Natural killer cell treated with Interleukin-12 subunit alpha and Interleukin-12 subunit beta and Interleukin-15 and Interleukin-18, amount 100 ng/mL, for 72 hours (primary cell): ENCODE results near the gene RUSC2. TPM values are rescaled to one million over a fixed set of nuclear protein-coding genes. Genes with fewer than 3 reads are reported as not detected.
"Not testable (repeated sequence)": the region's sequence is repeated elsewhere in the genome, so short reads cannot be mapped to it uniquely, and the experiment has no call there.

ENCODE experiments used
- ATAC-seq, 2 donors: fragments of 150-1000 bp; cut with Tn5 transposase in 1 of 2; sonication (Bioruptor Pico), chemical (Tn5 transposase) in 1 of 2; 2 replicates each; pipeline ENCODE4 v1.10.0; 2021
- DNase-seq: peaks from one replicate; pipeline ENCODE4 v3.0.0; 2022; ENCODE audit warnings: low spot score
- H3K27ac Mint-ChIP-seq, 2 donors: 1 replicate in 1 of 2; 2 replicates in 1 of 2; pipeline ENCODE4 v1.8.0; 2022; ENCODE audit warnings: mixed read lengths in 2 of 2, mild to moderate bottlenecking in 1 of 2, moderate library complexity in 1 of 2
- H3K27me3 Mint-ChIP-seq, 2 donors: 1 replicate in 1 of 2; 2 replicates in 1 of 2; pipeline ENCODE4 v1.8.0; 2022; ENCODE audit warnings: mixed read lengths in 2 of 2
- H3K36me3 Mint-ChIP-seq: one replicate; pipeline ENCODE4 v1.8.0; 2022; ENCODE audit warnings: mixed read lengths
- H3K4me1 Mint-ChIP-seq, 2 donors: 1 replicate in 1 of 2; 2 replicates in 1 of 2; pipeline ENCODE4 v1.8.0; 2022; ENCODE audit warnings: low read depth in 2 of 2, mixed read lengths in 2 of 2, mild to moderate bottlenecking in 1 of 2
- H3K4me3 Mint-ChIP-seq: one replicate; pipeline ENCODE4 v1.8.0; 2022; ENCODE audit warnings: mixed read lengths
- H3K9me3 Mint-ChIP-seq: 2 replicates; pipeline ENCODE4 v1.8.0; 2022; ENCODE audit warnings: mixed read lengths
- total RNA-seq, 2 donors: library from RNA; stranded (reverse); gene quantifications; one replicate each; pipeline ENCODE4 v1.2.3, GENCODE V29; 2022

The RUSC2 gene
- total RNA-seq, 2 donors from 2014 or later = 5.6 to 8.3 TPM

DNA sequence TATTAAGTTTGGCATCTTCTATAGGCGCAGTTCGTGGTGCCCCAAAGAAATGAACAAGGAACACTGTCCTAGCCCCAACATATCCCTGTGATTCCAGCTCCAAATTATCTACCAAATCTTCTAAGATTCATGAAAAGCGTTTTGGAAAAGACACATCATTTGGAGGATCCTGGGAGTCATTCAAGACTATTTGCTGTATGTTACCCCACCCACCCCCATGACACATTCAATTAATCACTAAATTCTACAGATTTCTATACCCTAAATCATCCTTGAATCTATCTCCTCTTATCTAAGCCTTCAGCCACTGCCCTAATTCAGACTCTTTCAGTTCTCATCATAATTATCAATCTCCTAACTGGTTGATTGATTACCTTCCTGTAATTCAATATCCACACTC is 5.5 kb upstream of the RUSC2 start:
- Mint-ChIP-seq H3K27ac (no peak overlapping the region), H3K27me3 (peaks cover 0 to 6% of the 10 kb centered on the region in 2 donors), H3K4me3 (no peak overlapping the region), H3K9me3 (no peaks in the 10 kb centered on the region), H3K36me3 (no peaks in the 10 kb centered on the region), H3K4me1 (peaks cover 4 to 5% of the 10 kb centered on the region in 2 donors)
- DNase-seq (no peak), ATAC-seq (no peak)

DNA sequence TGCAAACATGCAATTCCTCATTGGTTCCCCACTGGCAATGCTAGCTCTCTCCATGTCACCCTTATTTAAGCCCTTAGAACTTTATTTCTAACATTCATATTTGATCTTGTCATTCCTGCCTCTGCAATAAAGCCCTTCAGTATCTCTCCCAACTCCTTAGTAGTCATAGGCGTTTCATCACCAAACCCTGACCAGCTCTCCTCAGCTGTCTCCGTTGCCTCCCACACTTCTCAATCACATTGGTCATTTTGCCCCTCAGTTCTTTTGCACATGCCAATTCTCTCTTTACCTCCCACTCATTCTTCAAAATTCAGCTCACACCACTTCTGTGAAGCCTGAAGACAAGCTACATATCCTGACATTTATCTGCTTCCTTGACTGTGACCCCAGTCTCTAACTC is 2.8 kb upstream of the RUSC2 start:
- no peak overlapping the region for H3K4me3 Mint-ChIP-seq
- peaks cover 20 to 23% of the 10 kb centered on the region in 2 donors for H3K4me1 Mint-ChIP-seq
- no peak for DNase-seq
- peaks cover 0 to 3% of the 10 kb centered on the region in 2 donors for H3K27me3 Mint-ChIP-seq
- H3K9me3 Mint-ChIP-seq = no peaks in the 10 kb centered on the region
- no peak for ATAC-seq
- H3K27ac Mint-ChIP-seq = no peak overlapping the region
- no peaks in the 10 kb centered on the region for H3K36me3 Mint-ChIP-seq

DNA sequence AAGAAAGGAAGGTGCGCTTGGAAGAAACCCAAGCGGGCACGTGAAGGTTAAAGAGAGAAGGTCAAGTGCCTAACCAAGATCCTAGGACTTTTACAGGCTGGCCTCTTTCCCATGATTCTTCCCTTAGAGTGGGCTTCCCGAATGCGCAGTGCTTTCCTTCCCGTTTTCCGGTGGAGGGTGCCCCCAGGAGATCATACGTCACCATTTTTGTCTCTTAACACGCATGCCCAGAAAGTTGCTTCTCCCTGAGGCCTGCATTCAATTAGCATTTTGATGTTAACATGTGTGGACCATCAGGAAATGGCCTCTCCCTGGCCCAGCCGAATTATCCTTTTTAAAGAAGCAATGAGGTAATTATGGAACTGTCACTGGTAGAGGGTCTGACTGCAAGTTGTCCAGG is 1.9 kb upstream of the RUSC2 start:
- H3K4me1 Mint-ChIP-seq = peaks cover 26 to 32% of the 10 kb centered on the region in 2 donors
- ATAC-seq = no peak
- H3K9me3 Mint-ChIP-seq = no peaks in the 10 kb centered on the region
- peaks cover 0 to 3% of the 10 kb centered on the region in 2 donors for H3K27me3 Mint-ChIP-seq
- H3K36me3 Mint-ChIP-seq = no peaks in the 10 kb centered on the region
- no peak for DNase-seq
- no peak overlapping the region for H3K27ac Mint-ChIP-seq
- no peak overlapping the region for H3K4me3 Mint-ChIP-seq

DNA sequence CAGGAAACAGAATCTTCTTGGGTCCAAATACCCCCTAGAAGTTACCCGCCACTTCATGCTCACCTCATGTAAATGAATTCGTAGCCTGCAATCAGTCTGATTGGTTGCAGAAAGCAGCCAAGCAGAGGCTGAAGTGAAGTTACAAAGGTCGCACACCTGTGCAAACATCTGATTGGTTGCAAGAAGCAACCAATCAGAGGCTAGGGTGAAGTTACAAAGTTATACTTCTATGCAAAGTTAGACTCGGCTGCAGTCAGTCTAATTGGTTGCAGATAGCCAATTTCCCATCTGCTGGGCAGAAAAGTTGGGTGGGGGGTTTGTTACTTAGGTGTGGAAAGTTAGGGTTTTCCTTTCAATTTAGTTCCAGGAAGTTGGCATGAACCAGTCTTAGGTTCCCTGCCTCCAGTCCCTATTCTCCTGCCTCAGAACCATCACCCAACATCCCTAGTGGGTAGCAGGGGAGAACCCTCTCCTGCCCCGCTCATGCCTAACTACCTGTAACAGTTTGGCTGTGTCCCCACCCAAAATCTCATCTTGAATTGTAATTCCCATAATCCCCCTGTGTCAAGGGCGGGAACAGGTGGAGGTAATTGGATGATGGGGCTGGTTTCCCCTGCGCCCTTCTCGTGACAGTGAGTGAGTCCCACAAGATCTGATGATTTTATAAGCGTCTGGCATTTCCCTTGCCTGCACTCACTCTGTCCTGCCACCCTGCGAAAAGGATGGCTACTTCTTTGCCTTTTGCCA is 1.2 kb upstream of the RUSC2 start:
- H3K4me3 Mint-ChIP-seq = peak overlapping the region; percentile 51
- H3K9me3 Mint-ChIP-seq = no peaks in the 10 kb centered on the region
- peaks cover 27 to 32% of the 10 kb centered on the region in 2 donors for H3K4me1 Mint-ChIP-seq
- H3K36me3 Mint-ChIP-seq = no peaks in the 10 kb centered on the region
- DNase-seq (no peak), ATAC-seq (no peak)
- H3K27me3 Mint-ChIP-seq = peaks cover 0 to 3% of the 10 kb centered on the region in 2 donors
- peak overlapping the region in 1 of 2 donors; percentile 16 for H3K27ac Mint-ChIP-seq

DNA sequence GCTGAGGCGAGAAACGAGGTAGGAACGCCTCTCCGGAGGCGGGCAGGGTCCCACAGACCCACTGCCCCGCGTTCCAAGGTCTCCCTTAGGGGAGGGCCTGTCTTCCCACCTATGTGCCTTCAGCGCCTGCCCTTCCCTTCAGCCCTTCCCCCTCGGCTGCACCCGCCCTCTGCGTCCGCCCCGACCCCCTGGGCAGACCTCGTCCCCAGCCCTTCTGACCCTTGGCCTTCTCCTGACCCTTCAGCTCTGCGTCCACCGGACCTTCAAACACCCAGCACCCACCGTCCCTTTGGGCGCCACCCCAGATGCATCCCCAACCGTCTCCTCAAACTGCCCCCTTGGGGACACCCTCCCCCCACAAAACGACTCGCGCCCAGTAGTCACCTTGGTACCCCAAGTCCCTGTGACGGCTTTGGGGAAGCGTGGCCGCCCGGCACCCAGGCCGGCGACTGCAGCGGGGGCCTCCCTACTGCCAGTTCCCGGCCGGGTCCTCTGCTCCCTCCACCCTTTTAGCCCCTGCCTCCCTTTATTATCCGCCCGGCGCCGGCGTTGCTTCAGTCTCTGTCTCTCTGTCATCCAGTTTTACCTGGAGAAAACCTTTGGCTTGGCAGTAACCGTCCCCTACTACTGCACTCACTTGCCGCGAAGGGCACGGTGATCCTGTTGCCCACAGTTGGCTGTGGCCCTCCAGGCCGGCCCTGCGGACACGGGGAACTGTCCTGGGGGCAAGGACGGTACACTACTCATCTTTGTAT is 421 bp downstream of the RUSC2 start:
- H3K9me3 Mint-ChIP-seq = no peaks in the 10 kb centered on the region
- H3K27me3 Mint-ChIP-seq = peaks cover 0 to 3% of the 10 kb centered on the region in 2 donors
- DNase-seq (no peak), ATAC-seq (no peak)
- peaks cover 29 to 34% of the 10 kb centered on the region in 2 donors for H3K4me1 Mint-ChIP-seq
- H3K36me3 Mint-ChIP-seq = no peaks in the 10 kb centered on the region
- peak overlapping the region; percentile 87 for H3K4me3 Mint-ChIP-seq
- H3K27ac Mint-ChIP-seq = peak overlapping the region; percentile 56 to 83

- H3K27me3 Mint-ChIP-seq = peaks cover 0 to 3% of the 10 kb centered on the region in 2 donors
- H3K27ac Mint-ChIP-seq = peak overlapping the region; percentile 56 to 83
- H3K4me3 Mint-ChIP-seq = peak overlapping the region; percentile 87
- DNase-seq = no peak
- no peaks in the 10 kb centered on the region for H3K9me3 Mint-ChIP-seq
- no peak for ATAC-seq
- peaks cover 31 to 35% of the 10 kb centered on the region in 2 donors for H3K4me1 Mint-ChIP-seq
- no peaks in the 10 kb centered on the region for H3K36me3 Mint-ChIP-seq
Measured at GRCh38 chr9:35490910-35491465, 1.1 kb downstream of the RUSC2 start.

DNA sequence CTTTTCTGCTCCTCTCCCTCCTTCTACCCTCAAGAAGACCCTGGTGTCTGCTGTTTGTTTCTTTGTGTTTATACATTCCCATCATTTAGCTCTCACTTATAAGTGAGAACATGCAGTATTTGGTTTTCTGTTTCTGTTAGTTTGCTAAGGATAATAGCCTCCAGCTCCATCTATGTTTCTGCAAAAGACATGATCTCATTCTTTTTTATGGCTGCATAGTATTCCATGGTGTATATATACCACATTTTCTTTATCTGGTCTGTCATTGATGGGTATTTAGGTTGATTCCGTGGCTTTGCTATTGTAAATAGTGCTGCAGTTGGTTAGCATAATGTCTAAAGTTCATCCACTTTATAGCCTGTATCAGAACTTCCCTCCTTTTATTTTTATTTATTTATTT is 3.2 kb downstream of the RUSC2 start:
- not testable (repeated sequence) for H3K9me3 Mint-ChIP-seq
- H3K27ac Mint-ChIP-seq = peak overlapping the region in 1 of 2 donors; percentile 56

DNA sequence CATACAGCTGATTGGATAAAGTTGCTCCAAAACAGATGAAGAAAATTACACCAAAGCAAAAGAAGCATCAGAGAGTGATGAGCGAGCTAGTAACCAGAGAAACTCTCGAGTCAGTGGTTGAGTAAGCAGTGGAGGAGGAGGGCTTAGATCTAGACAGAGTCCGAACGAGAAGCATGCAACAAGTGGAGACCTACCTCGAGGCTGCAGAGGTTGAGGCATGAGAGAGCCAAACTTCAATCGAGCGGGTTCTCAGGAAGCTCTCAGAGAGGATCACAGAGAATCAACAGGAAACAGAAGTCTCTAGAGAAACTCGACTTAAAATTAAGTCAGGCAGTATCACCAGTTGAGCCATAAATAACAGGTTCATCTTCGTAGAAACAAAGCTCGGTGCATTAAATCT is 6.1 kb downstream of the RUSC2 start:
- no peak overlapping the region for H3K4me3 Mint-ChIP-seq
- H3K4me1 Mint-ChIP-seq = peaks cover 27 to 29% of the 10 kb centered on the region in 2 donors
- peaks cover 3% of the 10 kb centered on the region for H3K9me3 Mint-ChIP-seq
- no peak for ATAC-seq
- no peak overlapping the region for H3K27ac Mint-ChIP-seq
- H3K36me3 Mint-ChIP-seq = peaks cover 6% of the 10 kb centered on the region
- DNase-seq = no peak
- no peaks in the 10 kb centered on the region for H3K27me3 Mint-ChIP-seq

More for the DNA sequence above, 3.2 kb downstream of the RUSC2 start:
- peaks cover 33 to 35% of the 10 kb centered on the region in 2 donors for H3K4me1 Mint-ChIP-seq
- not testable (repeated sequence) for H3K27me3 Mint-ChIP-seq, H3K36me3 Mint-ChIP-seq, ATAC-seq, DNase-seq, H3K4me3 Mint-ChIP-seq

DNA sequence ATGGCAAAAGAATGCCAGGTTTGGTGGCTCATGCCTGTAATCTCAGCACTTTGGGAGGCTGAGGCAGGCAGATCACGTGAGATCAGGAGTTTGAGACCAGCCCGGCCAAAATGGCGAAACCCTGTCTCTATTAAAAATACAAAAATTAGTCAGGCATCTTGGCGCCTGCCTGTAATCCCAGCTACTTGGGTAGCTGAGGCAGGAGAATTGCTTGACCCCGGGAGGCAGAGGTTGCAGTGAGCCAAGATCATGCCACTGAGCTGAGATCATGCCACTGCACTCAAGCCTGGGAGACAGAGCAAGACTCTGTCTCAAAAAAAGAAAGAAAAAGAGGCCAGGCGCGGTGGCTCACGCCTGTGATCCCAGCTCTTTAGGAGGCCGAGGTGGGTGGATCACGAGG is 8.3 kb downstream of the RUSC2 start:
- not testable (repeated sequence) for ATAC-seq, DNase-seq, H3K27ac Mint-ChIP-seq, H3K36me3 Mint-ChIP-seq, H3K27me3 Mint-ChIP-seq, H3K9me3 Mint-ChIP-seq, H3K4me3 Mint-ChIP-seq
- peaks cover 10 to 14% of the 10 kb centered on the region in 2 donors for H3K4me1 Mint-ChIP-seq

DNA sequence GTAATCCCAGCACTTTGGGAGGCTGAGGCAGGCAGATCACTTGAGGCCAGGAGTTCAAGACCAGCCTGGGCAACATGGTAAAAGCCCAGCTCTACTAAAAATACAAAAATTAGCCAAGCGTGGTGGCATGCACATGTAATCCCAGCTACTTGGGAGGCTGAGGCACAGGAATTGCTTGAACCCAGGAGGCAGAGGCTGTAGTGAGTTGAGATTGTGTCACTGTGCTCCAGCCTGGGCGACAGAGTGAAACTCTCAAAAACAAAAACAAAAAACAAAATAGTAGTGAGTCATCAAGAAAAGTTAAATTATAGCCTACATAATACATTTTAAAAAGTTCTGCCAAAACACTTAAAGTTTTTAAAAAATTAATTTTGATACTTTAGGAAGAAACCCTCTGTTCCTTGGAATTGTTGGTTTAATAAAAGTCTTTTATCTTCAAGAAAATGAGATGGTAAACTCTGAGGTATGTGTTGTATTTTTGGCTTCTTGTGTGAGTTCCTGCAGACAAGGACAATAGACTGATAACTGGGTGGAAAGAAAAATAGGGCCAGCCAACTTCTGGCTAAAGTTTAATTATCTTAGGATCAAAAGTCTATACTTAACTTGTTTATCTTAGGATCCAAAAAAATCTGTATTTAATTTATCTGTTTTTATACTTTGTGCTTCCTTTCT is 9.3 kb downstream of the RUSC2 start:
- Mint-ChIP-seq H3K9me3 (peaks cover 3% of the 10 kb centered on the region), H3K27me3 (no peaks in the 10 kb centered on the region), H3K27ac (no peak overlapping the region), H3K4me3 (no peak overlapping the region), H3K4me1 (peaks cover 10 to 14% of the 10 kb centered on the region in 2 donors), H3K36me3 (peaks cover 6% of the 10 kb centered on the region)
- ATAC-seq = no peak
- DNase-seq = no peak

DNA sequence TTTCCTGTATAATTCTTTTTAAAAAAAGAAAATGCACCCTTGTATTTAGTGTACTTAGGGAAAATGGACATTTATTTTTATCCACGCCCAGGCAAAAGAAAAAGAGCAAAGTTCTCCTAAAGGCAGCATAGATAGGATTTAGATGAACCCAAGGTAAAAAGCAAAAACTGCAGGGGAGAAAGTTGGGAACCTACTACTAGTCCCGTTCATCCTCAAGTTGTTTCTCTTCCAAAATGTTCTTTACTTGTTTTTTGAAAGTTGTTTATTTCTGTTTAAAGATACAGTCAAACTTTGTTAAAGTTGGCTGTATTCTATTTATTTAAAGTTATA is 9.8 kb downstream of the RUSC2 start:
- peak overlapping the region in 1 of 2 donors; percentile 0 for H3K27ac Mint-ChIP-seq

GRCh38 chr9:35500130-35500748 is 10.3 kb downstream of the RUSC2 start:
- ATAC-seq = peak in 1 of 2 donors; percentile 69
- Mint-ChIP-seq H3K36me3 (peaks cover 6% of the 10 kb centered on the region), H3K9me3 (peaks cover 3% of the 10 kb centered on the region), H3K27me3 (no peaks in the 10 kb centered on the region), H3K4me3 (peak overlapping the region; percentile 9), H3K4me1 (peaks cover 9 to 13% of the 10 kb centered on the region in 2 donors), H3K27ac (peak overlapping the region in 1 of 2 donors; percentile 0)
- DNase-seq = no peak

More for the DNA sequence above, 9.8 kb downstream of the RUSC2 start:
- Mint-ChIP-seq H3K4me1 (peaks cover 10 to 14% of the 10 kb centered on the region in 2 donors), H3K36me3 (peaks cover 6% of the 10 kb centered on the region), H3K27me3 (no peaks in the 10 kb centered on the region), H3K4me3 (peak overlapping the region; percentile 9), H3K9me3 (peaks cover 3% of the 10 kb centered on the region)
- no peak for ATAC-seq
- no peak for DNase-seq

- Mint-ChIP-seq H3K9me3 (peaks cover 3% of the 10 kb centered on the region), H3K4me3 (no peak overlapping the region), H3K27me3 (no peaks in the 10 kb centered on the region), H3K4me1 (peaks cover 6 to 11% of the 10 kb centered on the region in 2 donors), H3K27ac (no peak overlapping the region), H3K36me3 (peaks cover 6% of the 10 kb centered on the region)
- no peak for DNase-seq
- ATAC-seq = no peak
Measured at GRCh38 chr9:35501946-35502345, 12.0 kb downstream of the RUSC2 start.
